Keratinocyte (primary cell): ENCODE results near the gene RFPL3. TPM values are rescaled to one million over a fixed set of nuclear protein-coding genes. Genes with fewer than 3 reads are reported as not detected.

Source experiments
- DNase-seq: peaks from one replicate; pipeline ENCODE4 v3.0.0-alpha.2; 2011; ENCODE audit warnings: low read depth, missing footprints, low spot score
- FAIRE-seq: peaks from 2 replicates; lab custom pipeline; 2011; peaks lifted over from hg19 to GRCh38; lab: Jason Lieb, UNC
- H2AFZ ChIP-seq: 2 replicates; pipeline ENCODE4 v1.6.0; 2012; ENCODE audit warnings: low read length, control low read depth, inconsistent platforms; ENCODE audit not compliant: control insufficient read depth
- H3K27ac ChIP-seq: 2 replicates; pipeline ENCODE4 v1.5.1; 2011; ENCODE audit warnings: low read length; ENCODE audit not compliant: control insufficient read depth, insufficient read depth
- H3K27me3 ChIP-seq: 3 replicates; pipeline ENCODE4 v1.6.0; 2011; ENCODE audit warnings: low read length; ENCODE audit not compliant: control insufficient read depth, insufficient read depth; ENCODE audit errors: extremely low read depth
- H3K36me3 ChIP-seq, 2 experiments: 2 replicates in 1 of 2; 3 replicates in 1 of 2; pipeline ENCODE4 v1.5.1; 2011; ENCODE audit warnings: low read length in 2 of 2, mild to moderate bottlenecking in 1 of 2; ENCODE audit not compliant: control insufficient read depth in 2 of 2, insufficient read depth in 2 of 2; ENCODE audit errors: extremely low read depth in 1 of 2
- H3K4me1 ChIP-seq: 3 replicates; pipeline ENCODE4 v1.5.1; 2011; ENCODE audit warnings: low read length; ENCODE audit not compliant: control insufficient read depth, insufficient read depth; ENCODE audit errors: extremely low read depth
- H3K4me2 ChIP-seq: 3 replicates; pipeline ENCODE4 v1.6.0; 2011; ENCODE audit warnings: low read depth, low read length; ENCODE audit not compliant: control insufficient read depth, insufficient read depth; ENCODE audit errors: extremely low read depth
- H3K4me3 ChIP-seq, 3 experiments: fragments of 200-600 bp in 1 of 3; sonication (generic) in 1 of 3; 2 replicates in 2 of 3; 3 replicates in 1 of 3; pipeline ENCODE4 v1.5.1; 2011 to 2016; ENCODE audit warnings: low read length in 3 of 3, mild to moderate bottlenecking in 3 of 3, control low read depth in 2 of 3, inconsistent platforms in 1 of 3, low read depth in 1 of 3, mixed read lengths in 1 of 3, mixed run types in 1 of 3, moderate library complexity in 1 of 3; ENCODE audit not compliant: control insufficient read depth in 2 of 3, insufficient read depth in 2 of 3; ENCODE audit errors: extremely low read depth in 1 of 3
- H3K79me2 ChIP-seq: 2 replicates; pipeline ENCODE4 v1.6.0; 2012; ENCODE audit warnings: low read length; ENCODE audit not compliant: control insufficient read depth, insufficient read depth
- H3K9ac ChIP-seq: 3 replicates; pipeline ENCODE4 v1.6.0; 2011; ENCODE audit warnings: low read length; ENCODE audit not compliant: control insufficient read depth, insufficient read depth; ENCODE audit errors: extremely low read depth
- H3K9me1 ChIP-seq: 3 replicates; pipeline ENCODE4 v1.6.0; 2011; ENCODE audit warnings: low read length; ENCODE audit not compliant: control insufficient read depth, insufficient read depth; ENCODE audit errors: extremely low read depth
- H3K9me3 ChIP-seq: 2 replicates; pipeline ENCODE4 v1.5.1; 2012; ENCODE audit warnings: low read depth, low read length; ENCODE audit not compliant: control insufficient read depth
- H4K20me1 ChIP-seq: 3 replicates; pipeline ENCODE4 v1.6.0; 2011; ENCODE audit warnings: low read length; ENCODE audit not compliant: control insufficient read depth, insufficient read depth; ENCODE audit errors: extremely low read depth
- EZH2 ChIP-seq: IDR thresholded peaks from one replicate; pipeline ENCODE4 v1.6.1; 2012; ENCODE audit warnings: inconsistent platforms, mild to moderate bottlenecking, low read length, moderate library complexity
- dilution Hi-C: fragments of 300-500 bp; cut with MboI; formaldehyde crosslinking; loops from one replicate; pipeline ENCODE4 v1.7.0; 2020; ENCODE audit warnings: low sequenced_read_pairs; ENCODE audit not compliant: extremely low pct_ligation_motif_present
- polyA plus RNA-seq, 5 experiments: library from polyadenylated mRNA; depleted of rRNA in 3 of 5; stranded (reverse) in 3 of 5; stranded (forward) in 1 of 5; unstranded in 1 of 5; fragments of >200 nt; gene quantifications; 1 replicate in 1 of 5; 2 replicates in 3 of 5; 3 replicates in 1 of 5; pipeline versions ENCODE4 v1.2.1 to v1.2.3, GENCODE V29; 2011 to 2012; ENCODE audit warnings: missing spikeins in 2 of 5, low read depth in 1 of 5, low replicate concordance in 1 of 5
- TF ChIP-seq, protein P1 (sequence below), 3 experiments: IDR thresholded peaks in 1 of 3; conservative IDR thresholded peaks in 1 of 3; optimal IDR thresholded peaks in 1 of 3; 2 replicates in 2 of 3; 3 replicates in 1 of 3; pipeline versions ENCODE3 to v1.5.1; 2011; ENCODE audit warnings: low read length in 3 of 3, mild to moderate bottlenecking in 3 of 3, moderate library complexity in 2 of 3, control low read depth in 1 of 3, inconsistent platforms in 1 of 3; ENCODE audit not compliant: insufficient read depth in 2 of 3; ENCODE audit errors: extremely low read depth in 1 of 3

The RFPL3 gene
- polyA plus RNA-seq, 1 donor (not counting 4 experiments of a cell fraction or from before 2014, with no cell fraction given) = not detected

GRCh38 chr22:32331918-32332725 lies 25.5 kb upstream of the RFPL3 start:
- H3K27ac ChIP-seq = no peak overlapping the region
- no peak for TF ChIP-seq EZH2
- TF ChIP-seq, protein P1, sequence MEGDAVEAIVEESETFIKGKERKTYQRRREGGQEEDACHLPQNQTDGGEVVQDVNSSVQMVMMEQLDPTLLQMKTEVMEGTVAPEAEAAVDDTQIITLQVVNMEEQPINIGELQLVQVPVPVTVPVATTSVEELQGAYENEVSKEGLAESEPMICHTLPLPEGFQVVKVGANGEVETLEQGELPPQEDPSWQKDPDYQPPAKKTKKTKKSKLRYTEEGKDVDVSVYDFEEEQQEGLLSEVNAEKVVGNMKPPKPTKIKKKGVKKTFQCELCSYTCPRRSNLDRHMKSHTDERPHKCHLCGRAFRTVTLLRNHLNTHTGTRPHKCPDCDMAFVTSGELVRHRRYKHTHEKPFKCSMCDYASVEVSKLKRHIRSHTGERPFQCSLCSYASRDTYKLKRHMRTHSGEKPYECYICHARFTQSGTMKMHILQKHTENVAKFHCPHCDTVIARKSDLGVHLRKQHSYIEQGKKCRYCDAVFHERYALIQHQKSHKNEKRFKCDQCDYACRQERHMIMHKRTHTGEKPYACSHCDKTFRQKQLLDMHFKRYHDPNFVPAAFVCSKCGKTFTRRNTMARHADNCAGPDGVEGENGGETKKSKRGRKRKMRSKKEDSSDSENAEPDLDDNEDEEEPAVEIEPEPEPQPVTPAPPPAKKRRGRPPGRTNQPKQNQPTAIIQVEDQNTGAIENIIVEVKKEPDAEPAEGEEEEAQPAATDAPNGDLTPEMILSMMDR (optimal IDR thresholded peaks at IDR 0.05 in 1 of 3, IDR thresholded peaks at IDR 0.05 in 1 of 3, conservative IDR thresholded peaks at IDR 0.05 in 1 of 3; ENCODE audit: extremely low read depth in 1 of 3, insufficient read depth in 2 of 3, low read length in 3 of 3) = no peak
- FAIRE-seq (no peak), DNase-seq (no peak)
- no peaks in the 10 kb centered on the region for H3K4me1 ChIP-seq
- H3K9me1 ChIP-seq = no peaks in the 10 kb centered on the region
- H3K4me3 ChIP-seq = no peak overlapping the region
- no peaks in the 10 kb centered on the region for H3K36me3 ChIP-seq
- no peaks in the 10 kb centered on the region for H4K20me1 ChIP-seq
- dilution Hi-C loops = no loop called here
- no peak overlapping the region for H3K4me2 ChIP-seq
- peaks cover 5% of the 10 kb centered on the region for H3K27me3 ChIP-seq
- no peaks in the 10 kb centered on the region for H3K79me2 ChIP-seq
- no peak overlapping the region for H2AFZ ChIP-seq
- H3K9me3 ChIP-seq = no peaks in the 10 kb centered on the region
- no peak overlapping the region for H3K9ac ChIP-seq

DNA sequence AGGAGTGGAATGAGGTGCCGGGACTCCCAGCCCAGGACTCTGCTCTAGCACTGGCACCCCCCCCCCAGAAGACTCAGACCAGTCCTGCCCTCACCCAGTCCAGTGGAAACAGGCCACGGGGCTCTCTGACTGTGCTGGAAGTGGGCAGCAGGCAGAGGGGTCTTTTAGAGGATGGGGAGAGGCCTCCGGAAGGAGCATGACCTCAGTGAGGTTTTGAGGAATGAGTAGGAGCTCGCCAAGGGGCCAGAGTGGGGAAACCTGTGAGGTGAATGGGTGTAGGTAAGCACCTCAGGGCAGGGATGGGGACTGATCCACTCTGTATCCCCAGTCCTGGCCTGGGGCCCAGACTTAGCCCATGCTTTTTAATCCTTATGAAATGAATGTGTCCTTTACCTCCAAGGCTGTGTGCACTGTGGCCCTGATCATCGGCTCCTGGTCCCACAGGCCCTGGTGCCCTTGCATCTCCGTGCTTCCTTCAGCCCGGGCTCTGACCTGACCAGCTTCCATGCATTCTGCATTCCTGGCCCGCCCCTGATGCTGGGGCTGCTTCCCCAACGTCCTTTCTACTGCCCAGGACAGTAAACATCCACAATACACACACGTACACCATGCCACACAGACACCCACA lies 24.4 kb upstream of the RFPL3 start:
- H2AFZ ChIP-seq = no peak overlapping the region
- dilution Hi-C loops = no loop called here
- H3K27me3 ChIP-seq = peaks cover 5% of the 10 kb centered on the region
- no peak for TF ChIP-seq EZH2
- TF ChIP-seq, protein P1 (optimal IDR thresholded peaks at IDR 0.05 in 1 of 3, IDR thresholded peaks at IDR 0.05 in 1 of 3, conservative IDR thresholded peaks at IDR 0.05 in 1 of 3; ENCODE audit: extremely low read depth in 1 of 3, insufficient read depth in 2 of 3, low read length in 3 of 3) = no peak
- H3K4me1 ChIP-seq = no peaks in the 10 kb centered on the region
- H3K4me2 ChIP-seq = no peak overlapping the region
- no peak overlapping the region for H3K27ac ChIP-seq
- no peak overlapping the region for H3K9ac ChIP-seq
- H3K9me1 ChIP-seq = no peaks in the 10 kb centered on the region
- no peaks in the 10 kb centered on the region for H3K36me3 ChIP-seq
- FAIRE-seq (no peak), DNase-seq (no peak)
- H3K4me3 ChIP-seq = no peak overlapping the region
- H3K9me3 ChIP-seq = no peaks in the 10 kb centered on the region
- no peaks in the 10 kb centered on the region for H4K20me1 ChIP-seq
- H3K79me2 ChIP-seq = no peaks in the 10 kb centered on the region
